HepG2 (cell line): ENCODE data around the gene ACTL7B. TPM values are rescaled to one million over a fixed set of nuclear protein-coding genes. Genes with fewer than 3 reads are reported as not detected.

Experiments
- ADNP ChIP-seq: sonication (generic); formaldehyde crosslinking; IDR thresholded peaks from 2 replicates; pipeline ENCODE4 v1.4.0; 2020; ENCODE audit warnings: missing genetic modification reagents
- CENPX ChIP-seq: sonication (generic); formaldehyde crosslinking; IDR thresholded peaks from 2 replicates; pipeline ENCODE4 v1.9.0; 2021; ENCODE audit warnings: mild to moderate bottlenecking, missing genetic modification reagents, moderate library complexity
- GZF1 ChIP-seq: sonication (generic); formaldehyde crosslinking; IDR thresholded peaks from 2 replicates; pipeline ENCODE4 v1.5.1; 2020; ENCODE audit warnings: mild to moderate bottlenecking, missing genetic modification reagents
- HNF1A ChIP-seq, 2 experiments: sonication (generic) in 1 of 2; formaldehyde crosslinking in 1 of 2; IDR thresholded peaks; 2 replicates each; pipeline versions ENCODE4 v1.4.0 to v1.6.1; 2016 to 2020; ENCODE audit warnings: borderline replicate concordance in 1 of 2, low read depth in 1 of 2, mild to moderate bottlenecking in 1 of 2, missing genetic modification reagents in 1 of 2
- IRF9 ChIP-seq: sonication (generic); formaldehyde crosslinking; IDR thresholded peaks from 2 replicates; pipeline ENCODE4 v1.8.0; 2022; ENCODE audit warnings: missing genetic modification reagents, mild to moderate bottlenecking, borderline replicate concordance
- MTF2 ChIP-seq: sonication (generic); formaldehyde crosslinking; IDR thresholded peaks from 2 replicates; pipeline ENCODE4 v1.5.0; 2020; ENCODE audit warnings: missing genetic modification reagents, borderline replicate concordance
- NR2F1 ChIP-seq, 2 experiments: fragments of 450-650 bp in 1 of 2; formaldehyde crosslinking in 1 of 2; IDR thresholded peaks; 2 replicates each; pipeline versions ENCODE4 v1.5.0 to v1.6.1; 2016 to 2020; ENCODE audit warnings: mild to moderate bottlenecking in 1 of 2, missing compliant biosample characterization in 1 of 2, missing genetic modification reagents in 1 of 2, moderate library complexity in 1 of 2
- RFX1 ChIP-seq: fragments of 450-650 bp; IDR thresholded peaks from 2 replicates; pipeline ENCODE4 v1.6.1; 2017
- U2AF1 ChIP-seq: fragments of 200-400 bp; formaldehyde crosslinking; optimal IDR thresholded peaks from 2 replicates; pipeline ENCODE3; 2017; ENCODE audit warnings: mild to moderate bottlenecking, low read depth, low read length
- ZBTB4 ChIP-seq: sonication (generic); formaldehyde crosslinking; IDR thresholded peaks from 2 replicates; pipeline ENCODE4 v1.4.0; 2020; ENCODE audit warnings: missing genetic modification reagents, mild to moderate bottlenecking, borderline replicate concordance
- ZFP36L1 ChIP-seq: sonication (generic); formaldehyde crosslinking; IDR thresholded peaks from 2 replicates; pipeline ENCODE4 v1.8.0; 2022; ENCODE audit warnings: mild to moderate bottlenecking, missing genetic modification reagents, moderate library complexity
- ZNF260 ChIP-seq: sonication (generic); formaldehyde crosslinking; IDR thresholded peaks from 2 replicates; pipeline ENCODE4 v1.4.0; 2020; ENCODE audit warnings: missing genetic modification reagents, low read depth, mild to moderate bottlenecking, borderline replicate concordance
- ZNF460 ChIP-seq: sonication (generic); formaldehyde crosslinking; IDR thresholded peaks from 2 replicates; pipeline ENCODE4 v1.5.1; 2020; ENCODE audit warnings: missing genetic modification reagents, mild to moderate bottlenecking, borderline replicate concordance
- ZNF543 ChIP-seq: sonication (generic); formaldehyde crosslinking; IDR thresholded peaks from 2 replicates; pipeline ENCODE4 v1.4.0; 2020; ENCODE audit warnings: mild to moderate bottlenecking, missing genetic modification reagents
- polyA plus RNA-seq, 8 experiments: library from polyadenylated mRNA; depleted of rRNA in 3 of 8; stranded (reverse) in 7 of 8; unstranded in 1 of 8; fragments of >200 nt; fragmentation: Illumina TruSeq in 4 of 8; extraction: Trizol in 4 of 8; gene quantifications; 2 replicates each; pipeline versions ENCODE4 v1.2.1 to v1.2.3, GENCODE V29; 2011 to 2016; ENCODE audit warnings: low read depth in 4 of 8, missing spikeins in 1 of 8, mixed read lengths in 1 of 8; ENCODE audit not compliant: insufficient read depth in 1 of 8
- total RNA-seq, 5 experiments: library from RNA; depleted of rRNA; stranded (reverse); fragments of >200 nt; fragmentation: Illumina TruSeq; extraction: Trizol; gene quantifications; 2 replicates each; pipeline ENCODE4 v1.2.3, GENCODE V29; 2016; ENCODE audit warnings: low read depth in 1 of 5
- TF ChIP-seq, protein P1 (sequence below): sonication (generic); formaldehyde crosslinking; IDR thresholded peaks from 2 replicates; pipeline ENCODE4 v1.4.0; 2020; ENCODE audit warnings: missing genetic modification reagents, borderline replicate concordance

The ACTL7B gene
- total and polyA plus RNA-seq, 2 of the 13 experiments (the other 11 are each of a cell fraction or from before 2014, with no cell fraction given) = 0.07 to 0.11 TPM

DNA sequence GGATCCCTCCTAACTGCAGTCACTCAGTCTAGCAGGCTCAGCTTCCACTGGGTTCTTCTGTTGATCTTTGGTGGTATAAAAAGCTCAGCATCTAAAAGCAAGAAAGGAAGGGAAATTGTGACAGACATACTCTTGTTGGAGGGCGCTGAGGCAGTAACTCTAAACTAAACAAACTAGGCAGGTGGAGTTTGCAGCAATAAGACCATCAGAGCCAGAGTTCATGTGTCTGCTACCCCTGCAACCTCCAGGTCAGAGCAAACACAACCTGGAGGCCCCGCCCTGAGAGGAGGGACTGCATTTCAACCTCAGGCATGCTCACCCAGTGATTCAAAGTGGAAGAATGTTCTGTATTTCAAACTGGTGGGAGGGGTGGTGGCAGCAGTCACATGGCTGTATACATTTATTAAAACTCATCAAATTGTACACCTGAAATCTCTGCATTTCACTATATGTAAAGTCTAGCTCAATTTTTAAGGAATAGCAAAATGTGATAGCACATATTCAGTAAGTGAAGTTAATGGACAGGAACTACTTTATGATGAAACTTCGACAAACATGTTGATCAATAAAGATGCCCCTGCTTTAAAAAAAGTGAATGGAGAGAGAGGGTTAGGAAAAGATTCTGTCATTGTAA lies 13.4 kb upstream of the ACTL7B start (continued):
- TF ChIP-seq GZF1 (CRISPR knock-in tag) (no peak), ZBTB4 (CRISPR knock-in tag) (no peak), ZFP36L1 (0 out of 2 replicates have a peak, but pooled peaks have one; percentile 57), RFX1 (no peak), MTF2 (no peak), U2AF1 (peak; percentile 51), NR2F1 (CRISPR knock-in tag; IDR thresholded peaks at IDR 0.05) (peak; percentile 76 to 81; a peak in 3 of 4 replicates), ZNF543 (CRISPR knock-in tag) (no peak), CENPX (CRISPR knock-in tag) (no peak), HNF1A (IDR thresholded peaks at IDR 0.05; ENCODE audit: low read depth) (no peak), HNF1A (CRISPR knock-in tag; IDR thresholded peaks at IDR 0.05; ENCODE audit: borderline replicate concordance) (peak; percentile 38; the same call in 1 of the 2 replicates), IRF9 (CRISPR knock-in tag) (no peak), ADNP (no peak), ZNF460 (CRISPR knock-in tag) (no peak), ZNF260 (CRISPR knock-in tag) (no peak)
- TF ChIP-seq, protein P1, sequence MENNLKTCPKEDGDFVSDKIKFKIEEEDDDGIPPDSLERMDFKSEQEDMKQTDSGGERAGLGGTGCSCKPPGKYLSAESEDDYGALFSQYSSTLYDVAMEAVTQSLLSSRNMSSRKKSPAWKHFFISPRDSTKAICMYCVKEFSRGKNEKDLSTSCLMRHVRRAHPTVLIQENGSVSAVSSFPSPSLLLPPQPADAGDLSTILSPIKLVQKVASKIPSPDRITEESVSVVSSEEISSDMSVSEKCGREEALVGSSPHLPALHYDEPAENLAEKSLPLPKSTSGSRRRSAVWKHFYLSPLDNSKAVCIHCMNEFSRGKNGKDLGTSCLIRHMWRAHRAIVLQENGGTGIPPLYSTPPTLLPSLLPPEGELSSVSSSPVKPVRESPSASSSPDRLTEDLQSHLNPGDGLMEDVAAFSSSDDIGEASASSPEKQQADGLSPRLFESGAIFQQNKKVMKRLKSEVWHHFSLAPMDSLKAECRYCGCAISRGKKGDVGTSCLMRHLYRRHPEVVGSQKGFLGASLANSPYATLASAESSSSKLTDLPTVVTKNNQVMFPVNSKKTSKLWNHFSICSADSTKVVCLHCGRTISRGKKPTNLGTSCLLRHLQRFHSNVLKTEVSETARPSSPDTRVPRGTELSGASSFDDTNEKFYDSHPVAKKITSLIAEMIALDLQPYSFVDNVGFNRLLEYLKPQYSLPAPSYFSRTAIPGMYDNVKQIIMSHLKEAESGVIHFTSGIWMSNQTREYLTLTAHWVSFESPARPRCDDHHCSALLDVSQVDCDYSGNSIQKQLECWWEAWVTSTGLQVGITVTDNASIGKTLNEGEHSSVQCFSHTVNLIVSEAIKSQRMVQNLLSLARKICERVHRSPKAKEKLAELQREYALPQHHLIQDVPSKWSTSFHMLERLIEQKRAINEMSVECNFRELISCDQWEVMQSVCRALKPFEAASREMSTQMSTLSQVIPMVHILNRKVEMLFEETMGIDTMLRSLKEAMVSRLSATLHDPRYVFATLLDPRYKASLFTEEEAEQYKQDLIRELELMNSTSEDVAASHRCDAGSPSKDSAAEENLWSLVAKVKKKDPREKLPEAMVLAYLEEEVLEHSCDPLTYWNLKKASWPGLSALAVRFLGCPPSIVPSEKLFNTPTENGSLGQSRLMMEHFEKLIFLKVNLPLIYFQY = no peak
